Measurements from ENCODE around the gene CMTM2.
"Not testable (repeated sequence)": the region's sequence is repeated elsewhere in the genome, so short reads cannot be mapped to it uniquely, and the experiment has no call there.

Gene CMTM2

GRCh38 chr16:66587881-66588600 lies 8.8 kb downstream of the CMTM2 start:
- no peak for DNase-seq

- DNase-seq: peak; percentile 64
Observed at GRCh38 chr16:66588981-66589713, 9.9 kb downstream of the CMTM2 start.

GRCh38 chr16:66590322-66590721 lies 11.1 kb downstream of the CMTM2 start:
- DNase-seq: peak; percentile 58

GRCh38 chr16:66591018-66591417 lies 11.8 kb downstream of the CMTM2 start:
- no peak for DNase-seq

- no peak for DNase-seq
Observed at GRCh38 chr16:66592241-66592640, 13.0 kb downstream of the CMTM2 start.

GRCh38 chr16:66592814-66593213 lies 13.6 kb downstream of the CMTM2 start:
- DNase-seq: no peak

GRCh38 chr16:66594739-66595138 lies 15.5 kb downstream of the CMTM2 start:
- no peak for DNase-seq

GRCh38 chr16:66596559-66596958 lies 17.3 kb downstream of the CMTM2 start:
- DNase-seq: not testable (repeated sequence)

GRCh38 chr16:66596986-66597848 lies 18.0 kb downstream of the CMTM2 start:
- DNase-seq: no peak

- DNase-seq: no peak
Observed at GRCh38 chr16:66598111-66598510, 18.8 kb downstream of the CMTM2 start.

- no peak for DNase-seq
Observed at GRCh38 chr16:66599726-66600125, 20.5 kb downstream of the CMTM2 start.

GRCh38 chr16:66600477-66600876 lies 21.2 kb downstream of the CMTM2 start:
- no peak for DNase-seq

GRCh38 chr16:66601471-66601870 lies 22.2 kb downstream of the CMTM2 start:
- DNase-seq: no peak

GRCh38 chr16:66603537-66604375 lies 24.5 kb downstream of the CMTM2 start:
- peak; percentile 84 for DNase-seq

- DNase-seq: peak; percentile 69
Observed at GRCh38 chr16:66604376-66605176, 25.3 kb downstream of the CMTM2 start, which contains the start of gene CMTM3. Gene CMTM3 (plus strand): TSS chr16:66604704. CDS start chr16:66604806, 102 bp downstream.

GRCh38 chr16:66605177-66605978 lies 26.1 kb downstream of the CMTM2 start:
- DNase-seq: peak; percentile 33

GRCh38 chr16:66605979-66606751 lies 26.9 kb downstream of the CMTM2 start:
- DNase-seq: no peak

GRCh38 chr16:66608241-66609138 lies 29.2 kb downstream of the CMTM2 start:
- DNase-seq: peak; percentile 72

GRCh38 chr16:66609139-66609510 lies 29.9 kb downstream of the CMTM2 start:
- DNase-seq: no peak

Measured in central memory CD4-positive, alpha-beta T cell (primary cell).